Measurements from ENCODE around the gene GPR42.
"Not testable (repeated sequence)": the region's sequence is repeated elsewhere in the genome, so short reads cannot be mapped to it uniquely, and the experiment has no call there.

GPR42 gene

DNA sequence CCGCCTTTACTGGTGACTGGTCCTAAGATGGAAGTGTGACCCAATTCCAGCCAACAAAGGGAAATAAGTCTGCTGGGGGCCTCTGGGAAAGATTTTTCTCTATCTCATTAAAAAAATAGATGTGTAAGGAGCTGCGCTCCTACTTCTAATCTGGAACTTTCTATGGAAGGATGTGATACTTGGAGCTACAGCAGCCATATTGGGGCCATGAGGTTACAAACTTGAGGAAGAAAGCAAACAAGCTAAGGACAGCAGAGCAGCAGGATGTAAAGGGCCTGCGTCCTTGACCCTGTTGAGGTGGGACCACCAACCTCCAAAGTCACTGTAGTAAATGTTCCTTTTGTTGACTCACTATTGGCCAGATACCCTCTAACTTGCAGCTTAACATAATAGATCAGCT lies 7.5 kb downstream of the GPR42 start:
- TF ChIP-seq CTCF (IDR thresholded peaks at IDR 0.05; ENCODE audit: low read depth, low read length, missing control alignments): no peak
- H3K4me3 ChIP-seq (ENCODE audit: low read depth, low read length): no peak overlapping the region
- DNase-seq (ENCODE audit: low read depth): no peak

DNA sequence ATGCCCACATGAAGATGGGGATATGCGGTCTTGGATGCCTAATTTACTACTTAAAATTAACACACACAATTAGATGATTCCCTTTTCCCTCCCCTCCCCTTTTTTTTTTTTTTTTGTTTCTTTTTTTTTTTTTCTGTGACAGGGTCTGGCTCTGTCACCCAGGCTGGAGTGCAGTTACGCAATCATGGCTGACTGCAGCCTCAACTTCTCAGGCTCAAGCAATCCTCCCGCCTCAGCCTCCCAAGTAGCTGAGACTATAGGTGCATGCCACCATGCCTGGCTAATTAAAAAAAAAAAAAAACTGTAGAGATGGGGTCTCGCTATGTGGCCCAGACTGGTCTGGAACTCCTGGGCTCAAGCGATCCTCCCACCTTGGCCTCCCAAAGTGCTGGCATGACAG lies 8.7 kb downstream of the GPR42 start:
- H3K4me3 ChIP-seq (ENCODE audit: low read depth, low read length); DNase-seq (ENCODE audit: low read depth): not testable (repeated sequence)

GRCh38 chr19:35379992-35380391 lies 9.1 kb downstream of the GPR42 start:
- no peak for TF ChIP-seq CTCF (IDR thresholded peaks at IDR 0.05; ENCODE audit: low read depth, low read length, missing control alignments)
- no peak overlapping the region for H3K4me3 ChIP-seq (ENCODE audit: low read depth, low read length)
- no peak for DNase-seq (ENCODE audit: low read depth)

GRCh38 chr19:35380450-35381124 lies 9.7 kb downstream of the GPR42 start:
- no peak for DNase-seq (ENCODE audit: low read depth)
- H3K4me3 ChIP-seq (ENCODE audit: low read depth, low read length): no peak overlapping the region
- TF ChIP-seq CTCF (IDR thresholded peaks at IDR 0.05; ENCODE audit: low read depth, low read length, missing control alignments): no peak

- no peak for DNase-seq (ENCODE audit: low read depth)
- no peak for TF ChIP-seq CTCF (IDR thresholded peaks at IDR 0.05; ENCODE audit: low read depth, low read length, missing control alignments)
- no peak overlapping the region for H3K4me3 ChIP-seq (ENCODE audit: low read depth, low read length)
Measured at GRCh38 chr19:35381318-35381717, 10.4 kb downstream of the GPR42 start.

- no peak overlapping the region for H3K4me3 ChIP-seq (ENCODE audit: low read depth, low read length)
- TF ChIP-seq CTCF (IDR thresholded peaks at IDR 0.05; ENCODE audit: low read depth, low read length, missing control alignments): no peak
- no peak for DNase-seq (ENCODE audit: low read depth)
Measured at GRCh38 chr19:35381926-35382325, 11.1 kb downstream of the GPR42 start.

DNA sequence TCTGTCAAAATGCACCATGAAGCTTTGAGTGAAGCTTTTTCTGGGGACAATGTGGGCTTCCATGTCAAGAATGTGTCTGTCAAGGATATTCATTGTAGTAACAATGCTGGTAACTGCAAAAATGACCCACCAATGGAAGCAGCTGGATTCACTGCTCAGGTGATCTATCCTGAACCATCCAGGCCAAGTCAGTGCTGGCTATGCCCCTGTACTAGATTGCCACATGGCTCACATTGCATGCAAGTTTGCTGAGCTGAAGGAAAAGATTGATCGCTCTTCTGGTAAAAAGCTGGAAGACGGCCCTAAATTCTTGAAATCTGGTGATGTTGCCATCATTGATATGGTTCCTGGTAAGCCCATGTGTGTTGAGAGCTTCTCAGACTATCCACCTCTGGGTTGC lies 12.7 kb downstream of the GPR42 start:
- H3K4me3 ChIP-seq (ENCODE audit: low read depth, low read length): no peak overlapping the region
- DNase-seq (ENCODE audit: low read depth): no peak
- no peak for TF ChIP-seq CTCF (IDR thresholded peaks at IDR 0.05; ENCODE audit: low read depth, low read length, missing control alignments)
